SK-N-SH (cell line): ENCODE results near the gene TRIML1. TPM values are rescaled to one million over a fixed set of nuclear protein-coding genes. Genes with fewer than 3 reads are reported as not detected.

Experiments
- CTCF ChIA-PET: fragments of 300-600, 350-600 bp; formaldehyde crosslinking; extraction: SDS; loops from one replicate; lab custom pipeline; 2021; lab: Yijun Ruan, JAX
- POLR2A ChIA-PET: fragments of 350-600 bp; sonication (Branson Sonifier 250); formaldehyde crosslinking; extraction: SDS; loops from one replicate; lab custom pipeline; 2020; ENCODE audit warnings: antibody characterized with exemption, inconsistent platforms; lab: Yijun Ruan, JAX
- DNase-seq: peaks from one replicate; pipeline ENCODE4 v3.0.0; 2012
- H2AFZ ChIP-seq: fragments of 200-600 bp; sonication (generic); 2 replicates; pipeline ENCODE4 v1.8.1; 2016; ENCODE audit warnings: antibody characterized with exemption, mild to moderate bottlenecking, low read depth
- H3F3A ChIP-seq: fragments of 200-600 bp; sonication (generic); replicated peaks from 2 replicates; pipeline ENCODE3; 2016; ENCODE audit warnings: antibody characterized with exemption, mild to moderate bottlenecking; ENCODE audit not compliant: insufficient read depth
- H3K27ac ChIP-seq, 2 experiments: fragments of 200-500 bp in 1 of 2; fragments of 200-600 bp in 1 of 2; sonication (Bioruptor generic) in 1 of 2; sonication (generic), shearing (Covaris generic) in 1 of 2; 2 replicates each; pipeline versions ENCODE4 v1.5.1 to v1.6.1; 2014 to 2016; ENCODE audit warnings: low read depth in 2 of 2, inconsistent platforms in 1 of 2, low read length in 1 of 2, mild to moderate bottlenecking in 1 of 2, mixed read lengths in 1 of 2
- H3K27me3 ChIP-seq: fragments of 200-600 bp; sonication (generic), shearing (Covaris generic); 2 replicates; pipeline ENCODE4 v1.6.1; 2016; ENCODE audit warnings: mixed run types; ENCODE audit not compliant: insufficient read depth
- H3K36me3 ChIP-seq, 2 experiments: fragments of 200-500 bp in 1 of 2; fragments of 200-600 bp in 1 of 2; sonication (Bioruptor generic) in 1 of 2; sonication (generic) in 1 of 2; replicated peaks in 1 of 2; 2 replicates each; pipeline versions ENCODE3 to v1.5.1; 2014 to 2016; ENCODE audit warnings: low read length in 1 of 2, mild to moderate bottlenecking in 1 of 2; ENCODE audit not compliant: insufficient read depth in 2 of 2, control insufficient read depth in 1 of 2
- H3K4me1 ChIP-seq, 2 experiments: fragments of 200-500 bp in 1 of 2; fragments of 200-600 bp in 1 of 2; sonication (Bioruptor generic) in 1 of 2; sonication (generic), shearing (Covaris generic) in 1 of 2; 2 replicates each; pipeline versions ENCODE4 v1.5.1 to v1.6.1; 2014 to 2016; ENCODE audit warnings: low read depth in 1 of 2, low read length in 1 of 2, mixed run types in 1 of 2; ENCODE audit not compliant: insufficient read depth in 2 of 2, control insufficient read depth in 1 of 2
- H3K4me2 ChIP-seq: fragments of 200-600 bp; sonication (generic), shearing (Covaris generic); 2 replicates; pipeline ENCODE4 v1.6.1; 2017; ENCODE audit warnings: mixed run types
- H3K4me3 ChIP-seq, 2 experiments: fragments of 200-500 bp in 1 of 2; fragments of 200-600 bp in 1 of 2; sonication (Bioruptor generic) in 1 of 2; sonication (generic), shearing (Covaris generic) in 1 of 2; 2 replicates each; pipeline versions ENCODE4 v1.5.1 to v1.8.1; 2014 to 2016; ENCODE audit warnings: low read depth in 2 of 2, inconsistent platforms in 1 of 2, low read length in 1 of 2, mild to moderate bottlenecking in 1 of 2, mixed read lengths in 1 of 2, moderate library complexity in 1 of 2
- H3K79me2 ChIP-seq: fragments of 200-600 bp; sonication (generic); 2 replicates; pipeline ENCODE4 v1.8.1; 2017; ENCODE audit warnings: mild to moderate bottlenecking; ENCODE audit not compliant: insufficient read depth
- H3K9ac ChIP-seq: fragments of 200-600 bp; sonication (generic); 2 replicates; pipeline ENCODE4 v1.6.1; 2017; ENCODE audit warnings: mixed run types
- H3K9me2 ChIP-seq: fragments of 200-600 bp; sonication (generic); 2 replicates; pipeline ENCODE4 v1.6.1; 2017; ENCODE audit warnings: mixed run types
- H3K9me3 ChIP-seq: fragments of 200-600 bp; sonication (generic); 2 replicates; pipeline ENCODE4 v1.6.1; 2017; ENCODE audit warnings: mixed run types, mild to moderate bottlenecking, moderate library complexity
- H4K20me1 ChIP-seq: fragments of 200-600 bp; sonication (generic); 2 replicates; pipeline ENCODE4 v1.6.1; 2017; ENCODE audit warnings: mild to moderate bottlenecking, mixed run types; ENCODE audit not compliant: insufficient read depth
- EZH2phosphoT487 ChIP-seq: fragments of 200-600 bp; sonication (generic); IDR thresholded peaks from 2 replicates; pipeline ENCODE4 v1.6.1; 2017; ENCODE audit warnings: low read depth, mixed run types, mild to moderate bottlenecking, antibody characterized with exemption, moderate library complexity, borderline replicate concordance
- GABPA ChIP-seq: IDR thresholded peaks from 2 replicates; pipeline ENCODE4 v1.4.0; 2012; ENCODE audit warnings: low read depth, mild to moderate bottlenecking
- GATA2 ChIP-seq: sonication (generic); formaldehyde crosslinking; IDR thresholded peaks from 2 replicates; pipeline ENCODE4 v1.5.0; 2020; ENCODE audit warnings: mild to moderate bottlenecking, missing genetic modification reagents
- IRF3 ChIP-seq: fragments of 150-350 bp; IDR thresholded peaks from 2 replicates; pipeline ENCODE4 v1.6.1; 2016; ENCODE audit warnings: mild to moderate bottlenecking, low read depth, low read length
- MAX ChIP-seq: IDR thresholded peaks from 2 replicates; pipeline ENCODE4 v1.4.0; 2012; ENCODE audit warnings: low read depth
- MEF2A ChIP-seq: IDR thresholded peaks from 2 replicates; pipeline ENCODE4 v1.4.0; 2012; ENCODE audit warnings: low read depth, borderline replicate concordance
- MXI1 ChIP-seq: IDR thresholded peaks from 2 replicates; pipeline ENCODE4 v1.6.1; 2012; ENCODE audit warnings: mild to moderate bottlenecking, low read depth, low read length, improper control_type of control experiment
- NFIC ChIP-seq: IDR thresholded peaks from 2 replicates; pipeline ENCODE4 v1.4.0; 2012; ENCODE audit warnings: borderline replicate concordance
- PBX3 ChIP-seq: IDR thresholded peaks from 2 replicates; pipeline ENCODE4; 2012
- POLR2AphosphoS5 ChIP-seq: IDR thresholded peaks from 2 replicates; pipeline ENCODE4 v1.6.1; 2012; ENCODE audit warnings: low read depth, low read length
- RAD21 ChIP-seq: IDR thresholded peaks from 2 replicates; pipeline ENCODE4 v1.6.1; 2012; ENCODE audit warnings: mild to moderate bottlenecking, low read length
- RCOR1 ChIP-seq: fragments of 150-350 bp; IDR thresholded peaks from 2 replicates; pipeline ENCODE4 v1.6.1; 2017; ENCODE audit warnings: antibody characterized with exemption, low read length
- RFX5 ChIP-seq: IDR thresholded peaks from 2 replicates; pipeline ENCODE4 v1.6.1; 2012; ENCODE audit warnings: mild to moderate bottlenecking, improper control_type of control experiment, low read length
- RXRA ChIP-seq: IDR thresholded peaks from 2 replicates; pipeline ENCODE4 v1.4.0; 2012; ENCODE audit warnings: low read depth, mild to moderate bottlenecking, borderline replicate concordance
- SIN3A ChIP-seq: IDR thresholded peaks from 2 replicates; pipeline ENCODE4 v1.6.1; 2012; ENCODE audit warnings: low read depth, mild to moderate bottlenecking, low read length, moderate library complexity, borderline replicate concordance
- TEAD4 ChIP-seq: IDR thresholded peaks from 2 replicates; pipeline ENCODE4 v1.4.0; 2012; ENCODE audit warnings: mild to moderate bottlenecking, borderline replicate concordance; ENCODE audit not compliant: insufficient read depth
- WGBS: methylation state at CpG from one replicate; pipeline ENCODE4 v1.1.6; 2017; ENCODE audit warnings: low lambda C conversion rate; 5-methylcytosine and 5-hydroxymethylcytosine counted together
- polyA plus RNA-seq, 3 experiments: library from polyadenylated mRNA; depleted of rRNA; stranded (reverse); fragments of >200 nt; gene quantifications; 2 replicates each; pipeline ENCODE4 v1.2.3, GENCODE V29; 2012

Gene TRIML1
- polyA plus RNA-seq, 1 of the 3 experiments (the other 2 are of a cell fraction), result not detected

- WGBS, result 12% methylated on average over 2 of the region's 2 CpGs
- Histone ChIP-seq H3K9me3 (no peaks in the 10 kb centered on the region), H3K4me3 (no peak overlapping the region), H3K9me2 (no peaks in the 10 kb centered on the region), H3F3A (no peaks in the 10 kb centered on the region), H3K27ac (no peak overlapping the region), H3K27me3 (no peaks in the 10 kb centered on the region), H3K36me3 (no peaks in the 10 kb centered on the region), H3K4me2 (no peak overlapping the region), H4K20me1 (no peaks in the 10 kb centered on the region), H3K4me1 (no peaks in the 10 kb centered on the region), H3K79me2 (no peaks in the 10 kb centered on the region), H3K9ac (no peak overlapping the region), H2AFZ (no peak overlapping the region)
- DNase-seq, result no peak
- no peak for TF ChIP-seq IRF3
- ChIA-PET CTCF (no interaction called here), POLR2A (no interaction called here)
Measured at GRCh38 chr4:188171551-188171950, 32.3 kb downstream of the TRIML1 start.

- H3K27me3 ChIP-seq, result no peaks in the 10 kb centered on the region
Measured at GRCh38 chr4:188175288-188175687, 36.0 kb downstream of the TRIML1 start.

GRCh38 chr4:188177997-188178675 is 38.9 kb downstream of the TRIML1 start:
- ChIA-PET POLR2A (no interaction called here), CTCF (no interaction called here)
- H3K9me2 ChIP-seq, result no peaks in the 10 kb centered on the region
- H4K20me1 ChIP-seq, result no peaks in the 10 kb centered on the region
- no peak for DNase-seq
- no peak overlapping the region for H3K4me2 ChIP-seq
- no peak overlapping the region for H2AFZ ChIP-seq
- H3K4me3 ChIP-seq, result no peak overlapping the region
- H3F3A ChIP-seq, result no peaks in the 10 kb centered on the region
- no peak for TF ChIP-seq RXRA
- TF ChIP-seq MXI1, result no peak
- no peak for TF ChIP-seq GATA2 (CRISPR knock-in tag)
- no peak for TF ChIP-seq NFIC
- TF ChIP-seq RFX5, result no peak
- TF ChIP-seq SIN3A, result no peak
- no peak for TF ChIP-seq EZH2phosphoT487
- TF ChIP-seq GABPA, result no peak
- TF ChIP-seq PBX3, result no peak
- no peak for TF ChIP-seq MAX
- no peak for TF ChIP-seq IRF3
- H3K9me3 ChIP-seq, result no peaks in the 10 kb centered on the region
- WGBS, result 40% methylated on average over 5 of the region's 5 CpGs
- no peaks in the 10 kb centered on the region for H3K79me2 ChIP-seq
- no peaks in the 10 kb centered on the region for H3K36me3 ChIP-seq
- H3K9ac ChIP-seq, result no peak overlapping the region
- no peak overlapping the region for H3K27ac ChIP-seq
- H3K27me3 ChIP-seq, result no peaks in the 10 kb centered on the region
- H3K4me1 ChIP-seq, result no peaks in the 10 kb centered on the region

More at GRCh38 chr4:188175288-188175687, 36.0 kb downstream of the TRIML1 start:
- H4K20me1 ChIP-seq, result no peaks in the 10 kb centered on the region
- no peaks in the 10 kb centered on the region for H3K79me2 ChIP-seq
- no peak overlapping the region for H2AFZ ChIP-seq
- no peaks in the 10 kb centered on the region for H3K9me2 ChIP-seq
- DNase-seq, result no peak
- no peaks in the 10 kb centered on the region for H3K9me3 ChIP-seq
- H3K4me2 ChIP-seq, result no peak overlapping the region
- TF ChIP-seq NFIC, result no peak
- TF ChIP-seq TEAD4, result no peak
- no peak for TF ChIP-seq POLR2AphosphoS5
- no peak for TF ChIP-seq RXRA
- TF ChIP-seq RFX5, result no peak
- no peak for TF ChIP-seq GABPA
- TF ChIP-seq MXI1, result no peak
- no peak for TF ChIP-seq RAD21
- no peak for TF ChIP-seq RCOR1
- no peak for TF ChIP-seq MEF2A
- H3K4me1 ChIP-seq, result no peaks in the 10 kb centered on the region
- H3K36me3 ChIP-seq, result no peaks in the 10 kb centered on the region
- no peaks in the 10 kb centered on the region for H3F3A ChIP-seq
- H3K4me3 ChIP-seq, result no peak overlapping the region
- no peak overlapping the region for H3K27ac ChIP-seq
- ChIA-PET POLR2A (no interaction called here), CTCF (no interaction called here)
- 21% methylated on average over 6 of the region's 6 CpGs for whole genome bisulfite sequencing
- H3K9ac ChIP-seq, result no peak overlapping the region
